K562 (cell line): Measurements from ENCODE around the gene NCOA3. TPM values are rescaled to one million over a fixed set of nuclear protein-coding genes. Genes with fewer than 3 reads are reported as not detected.
A peak's percentile ranks its signal among the peaks of the same experiment; 100 is the strongest.

Experiments
- ATAC-seq: fragments of 200-7000 bp; cut with Tn5 transposase; 3 replicates; pipeline ENCODE4 v1.9.1; 2020; ENCODE audit warnings: moderate library complexity
- BruUV-seq: library from RNA; stranded (reverse); fragments of 400-500 nt; replicated peaks from 2 replicates; lab custom pipeline; 2021; lab: Mats Ljungman, UMichigan
- CTCF ChIA-PET: fragments of 300-600 bp; formaldehyde crosslinking; extraction: SDS; loops from one replicate; lab custom pipeline; 2021; ENCODE audit warnings: low intra/inter-chr PET ratio; lab: Yijun Ruan, JAX
- POLR2A ChIA-PET: fragments of 300-600, 350-650 bp; sonication (Branson Sonifier 250); formaldehyde crosslinking; extraction: SDS; loops from one replicate; lab custom pipeline; 2021; ENCODE audit warnings: antibody characterized with exemption, inconsistent platforms; lab: Yijun Ruan, JAX
- DNase-seq, 4 experiments: peaks; one replicate each; pipeline versions ENCODE4 v3.0.0 to v3.0.0-alpha.2; 2011 to 2018; ENCODE audit warnings: low spot score in 3 of 4, mixed read lengths in 3 of 4; ENCODE audit errors: extremely low read depth in 1 of 4
- FAIRE-seq: peaks from 2 replicates; lab custom pipeline; 2011; peaks lifted over from hg19 to GRCh38; lab: Jason Lieb, UNC
- H2AFZ ChIP-seq: 2 replicates; pipeline ENCODE4 v1.6.0; 2011; ENCODE audit warnings: low read depth, low read length, control low read depth, inconsistent platforms
- H3K27ac ChIP-seq: fragments of 200-600 bp; 3 replicates; pipeline ENCODE4 v1.8.0; 2011; ENCODE audit warnings: low read depth, mild to moderate bottlenecking, control low read depth, inconsistent platforms, low read length, moderate library complexity, mixed read lengths; ENCODE audit errors: extremely low read depth
- H3K27me3 ChIP-seq, 2 experiments: fragments of 300-600 bp in 1 of 2; 2 replicates in 1 of 2; 3 replicates in 1 of 2; pipeline versions ENCODE4 v1.6.0 to v1.8.0; 2011; ENCODE audit warnings: inconsistent platforms in 2 of 2, low read length in 2 of 2, mild to moderate bottlenecking in 1 of 2, mixed read lengths in 1 of 2, moderate library complexity in 1 of 2; ENCODE audit not compliant: control insufficient read depth in 2 of 2, insufficient read depth in 2 of 2
- H3K36me3 ChIP-seq: fragments of 300-600 bp; 3 replicates; pipeline ENCODE4 v1.8.0; 2011; ENCODE audit warnings: mild to moderate bottlenecking, low read length, inconsistent platforms; ENCODE audit not compliant: control insufficient read depth, insufficient read depth
- H3K4me1 ChIP-seq, 2 experiments: fragments of 200-600 bp in 1 of 2; replicated peaks in 1 of 2; 2 replicates in 1 of 2; 3 replicates in 1 of 2; pipeline versions ENCODE4 v1.5.1 to v1.8.0; 2011; ENCODE audit warnings: inconsistent platforms in 2 of 2, low read length in 2 of 2, mild to moderate bottlenecking in 1 of 2, mixed read lengths in 1 of 2, moderate library complexity in 1 of 2; ENCODE audit not compliant: control insufficient read depth in 2 of 2, insufficient read depth in 2 of 2
- H3K4me2 ChIP-seq: 2 replicates; pipeline ENCODE4 v1.6.1; 2011; ENCODE audit warnings: low read length, control low read depth, inconsistent platforms, mixed read lengths; ENCODE audit not compliant: insufficient read depth
- H3K4me3 ChIP-seq: fragments of 200-600 bp; sonication (generic), shearing (Covaris generic); 2 replicates; pipeline ENCODE4 v1.5.1; 2016; ENCODE audit warnings: control low read depth, inconsistent platforms
- H3K79me2 ChIP-seq: fragments of 200-600 bp; 3 replicates; pipeline ENCODE4 v1.8.0; 2011; ENCODE audit warnings: low read length, inconsistent platforms; ENCODE audit not compliant: control insufficient read depth, insufficient read depth
- H3K9ac ChIP-seq, 2 experiments: 2 replicates each; pipeline versions ENCODE4 v1.6.0 to v1.6.1; 2011; ENCODE audit warnings: low read depth in 2 of 2, low read length in 2 of 2, control low read depth in 1 of 2, inconsistent platforms in 1 of 2, mild to moderate bottlenecking in 1 of 2, mixed read lengths in 1 of 2; ENCODE audit not compliant: insufficient read depth in 1 of 2
- H3K9me1 ChIP-seq: one replicate; pipeline ENCODE4 v1.6.0; 2011; ENCODE audit warnings: inconsistent platforms, mild to moderate bottlenecking, low read length, moderate library complexity; ENCODE audit not compliant: control insufficient read depth, insufficient read depth
- H3K9me3 ChIP-seq: replicated peaks from 2 replicates; pipeline ENCODE4 v1.5.1; 2011; ENCODE audit warnings: low read depth, low read length, inconsistent platforms; ENCODE audit not compliant: control insufficient read depth, insufficient read depth
- H4K20me1 ChIP-seq: replicated peaks from 2 replicates; pipeline ENCODE4 v1.6.1; 2011; ENCODE audit warnings: low read length, inconsistent platforms, mixed read lengths; ENCODE audit not compliant: control insufficient read depth, insufficient read depth
- CTCFL ChIP-seq: IDR thresholded peaks from 2 replicates; pipeline ENCODE4 v1.6.1; 2011; ENCODE audit warnings: borderline replicate concordance, low read depth, mild to moderate bottlenecking, moderate library complexity, low read length; ENCODE audit not compliant: insufficient read depth, poor library complexity, severe bottlenecking
- PHF20 ChIP-seq: fragments of 450-650 bp; IDR thresholded peaks from 2 replicates; pipeline ENCODE4 v1.6.1; 2018; ENCODE audit not compliant: partially characterized antibody
- TCF3 ChIP-seq: sonication (generic); formaldehyde crosslinking; IDR thresholded peaks from 2 replicates; pipeline ENCODE4 v1.4.0; 2020; ENCODE audit warnings: mild to moderate bottlenecking, missing genetic modification reagents
- ZNF766 ChIP-seq: fragments of 200-800 bp; sonication (Bioruptor generic); conservative IDR thresholded peaks from 2 replicates; pipeline ENCODE4 v1.6.1; 2016; ENCODE audit warnings: missing genetic modification characterization, missing compliant biosample characterization
- WGBS: fragments of 100-300 bp; shearing (Covaris generic); methylation state at CpG from one replicate; pipeline ENCODE4 v1.1.6; 2016; ENCODE audit warnings: low coverage, mixed read lengths; ENCODE audit not compliant: insufficient coverage; ENCODE audit errors: missing lambda C conversion rate; 5-methylcytosine and 5-hydroxymethylcytosine counted together
- in situ Hi-C: fragments of 300-500 bp; cut with MboI; formaldehyde crosslinking; loops from 4 replicates; pipeline ENCODE4 v1.15.0; 2018; ENCODE audit warnings: inconsistent platforms, mixed read lengths
- intact Hi-C: fragments of 100-400 bp; cut with micrococcal nuclease; formaldehyde crosslinking; loops from 2 replicates; pipeline ENCODE4 v1.14.2; 2022
- polyA plus RNA-seq, 8 experiments: library from polyadenylated mRNA; depleted of rRNA in 4 of 8; stranded (reverse) in 5 of 8; unstranded in 3 of 8; fragments of >200 nt; fragmentation: Nextera tagmentation in 2 of 8; fragmentation: Illumina TruSeq in 1 of 8; extraction: Ambion mirVana in 2 of 8; extraction: Trizol in 1 of 8; gene quantifications; 2 replicates each; pipeline versions ENCODE4 v1.2.1 to v1.2.3, GENCODE V29; 2011 to 2014; ENCODE audit warnings: inconsistent platforms in 1 of 8, missing spikeins in 1 of 8
- total RNA-seq, 7 experiments: library from RNA; depleted of rRNA in 6 of 7; stranded (reverse); fragments of >200 nt in 6 of 7; fragmentation: Illumina TruSeq in 2 of 7; extraction: Trizol in 2 of 7; gene quantifications; 2 replicates each; pipeline versions ENCODE4 v1.2.1 to v1.2.3, GENCODE V29; 2011 to 2021; ENCODE audit warnings: low replicate concordance in 1 of 7
- TF ChIP-seq, protein P1 (sequence below): sonication (generic); formaldehyde crosslinking; IDR thresholded peaks from 2 replicates; pipeline ENCODE4 v1.8.0; 2022; ENCODE audit warnings: mild to moderate bottlenecking, missing genetic modification reagents, borderline replicate concordance
- TF ChIP-seq, protein P2 (sequence below): sonication (generic); formaldehyde crosslinking; IDR thresholded peaks from 2 replicates; pipeline ENCODE4 v1.8.1; 2023; ENCODE audit warnings: missing genetic modification reagents, mild to moderate bottlenecking, borderline replicate concordance
- TF ChIP-seq, protein P3 (sequence below), 3 experiments: fragments of 200-800 bp in 1 of 3; fragments of 250-450 bp in 1 of 3; fragments of 450-650 bp in 1 of 3; sonication (Bioruptor Pico) in 1 of 3; sonication (Bioruptor generic) in 1 of 3; formaldehyde crosslinking in 1 of 3; IDR thresholded peaks; 2 replicates each; pipeline versions ENCODE4 v1.6.1 to v1.8.0; 2016 to 2022; ENCODE audit warnings: mild to moderate bottlenecking in 2 of 3, missing genetic modification characterization in 2 of 3, missing compliant biosample characterization in 1 of 3, moderate library complexity in 1 of 3

The NCOA3 gene
- total and polyA plus RNA-seq, 9 of the 15 experiments (the other 6 are each of a cell fraction or from before 2014, with no cell fraction given): 3.2 to 24.3 (median 14.4) TPM

- H3K9ac ChIP-seq: no peak overlapping the region
- ChIA-PET CTCF (no interaction called here), POLR2A (no interaction called here)
- no peak overlapping the region for H2AFZ ChIP-seq
- no peaks in the 10 kb centered on the region for H3K4me1 ChIP-seq
- no peaks in the 10 kb centered on the region for H3K9me1 ChIP-seq
- TF ChIP-seq CTCFL: no peak
- TF ChIP-seq, protein P1, sequence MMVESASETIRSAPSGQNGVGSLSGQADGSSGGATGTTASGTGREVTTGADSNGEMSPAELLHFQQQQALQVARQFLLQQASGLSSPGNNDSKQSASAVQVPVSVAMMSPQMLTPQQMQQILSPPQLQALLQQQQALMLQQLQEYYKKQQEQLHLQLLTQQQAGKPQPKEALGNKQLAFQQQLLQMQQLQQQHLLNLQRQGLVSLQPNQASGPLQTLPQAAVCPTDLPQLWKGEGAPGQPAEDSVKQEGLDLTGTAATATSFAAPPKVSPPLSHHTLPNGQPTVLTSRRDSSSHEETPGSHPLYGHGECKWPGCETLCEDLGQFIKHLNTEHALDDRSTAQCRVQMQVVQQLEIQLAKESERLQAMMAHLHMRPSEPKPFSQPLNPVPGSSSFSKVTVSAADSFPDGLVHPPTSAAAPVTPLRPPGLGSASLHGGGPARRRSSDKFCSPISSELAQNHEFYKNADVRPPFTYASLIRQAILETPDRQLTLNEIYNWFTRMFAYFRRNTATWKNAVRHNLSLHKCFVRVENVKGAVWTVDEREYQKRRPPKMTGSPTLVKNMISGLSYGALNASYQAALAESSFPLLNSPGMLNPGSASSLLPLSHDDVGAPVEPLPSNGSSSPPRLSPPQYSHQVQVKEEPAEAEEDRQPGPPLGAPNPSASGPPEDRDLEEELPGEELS (CRISPR knock-in tag): no peak
- TF ChIP-seq TCF3: no peak
- TF ChIP-seq, protein P2, sequence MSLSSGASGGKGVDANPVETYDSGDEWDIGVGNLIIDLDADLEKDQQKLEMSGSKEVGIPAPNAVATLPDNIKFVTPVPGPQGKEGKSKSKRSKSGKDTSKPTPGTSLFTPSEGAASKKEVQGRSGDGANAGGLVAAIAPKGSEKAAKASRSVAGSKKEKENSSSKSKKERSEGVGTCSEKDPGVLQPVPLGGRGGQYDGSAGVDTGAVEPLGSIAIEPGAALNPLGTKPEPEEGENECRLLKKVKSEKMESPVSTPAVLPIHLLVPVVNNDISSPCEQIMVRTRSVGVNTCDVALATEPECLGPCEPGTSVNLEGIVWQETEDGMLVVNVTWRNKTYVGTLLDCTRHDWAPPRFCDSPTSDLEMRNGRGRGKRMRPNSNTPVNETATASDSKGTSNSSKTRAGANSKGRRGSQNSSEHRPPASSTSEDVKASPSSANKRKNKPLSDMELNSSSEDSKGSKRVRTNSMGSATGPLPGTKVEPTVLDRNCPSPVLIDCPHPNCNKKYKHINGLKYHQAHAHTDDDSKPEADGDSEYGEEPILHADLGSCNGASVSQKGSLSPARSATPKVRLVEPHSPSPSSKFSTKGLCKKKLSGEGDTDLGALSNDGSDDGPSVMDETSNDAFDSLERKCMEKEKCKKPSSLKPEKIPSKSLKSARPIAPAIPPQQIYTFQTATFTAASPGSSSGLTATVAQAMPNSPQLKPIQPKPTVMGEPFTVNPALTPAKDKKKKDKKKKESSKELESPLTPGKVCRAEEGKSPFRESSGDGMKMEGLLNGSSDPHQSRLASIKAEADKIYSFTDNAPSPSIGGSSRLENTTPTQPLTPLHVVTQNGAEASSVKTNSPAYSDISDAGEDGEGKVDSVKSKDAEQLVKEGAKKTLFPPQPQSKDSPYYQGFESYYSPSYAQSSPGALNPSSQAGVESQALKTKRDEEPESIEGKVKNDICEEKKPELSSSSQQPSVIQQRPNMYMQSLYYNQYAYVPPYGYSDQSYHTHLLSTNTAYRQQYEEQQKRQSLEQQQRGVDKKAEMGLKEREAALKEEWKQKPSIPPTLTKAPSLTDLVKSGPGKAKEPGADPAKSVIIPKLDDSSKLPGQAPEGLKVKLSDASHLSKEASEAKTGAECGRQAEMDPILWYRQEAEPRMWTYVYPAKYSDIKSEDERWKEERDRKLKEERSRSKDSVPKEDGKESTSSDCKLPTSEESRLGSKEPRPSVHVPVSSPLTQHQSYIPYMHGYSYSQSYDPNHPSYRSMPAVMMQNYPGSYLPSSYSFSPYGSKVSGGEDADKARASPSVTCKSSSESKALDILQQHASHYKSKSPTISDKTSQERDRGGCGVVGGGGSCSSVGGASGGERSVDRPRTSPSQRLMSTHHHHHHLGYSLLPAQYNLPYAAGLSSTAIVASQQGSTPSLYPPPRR: no peak
- TF ChIP-seq PHF20: no peak
- no peak for TF ChIP-seq ZNF766
- TF ChIP-seq, protein P3, sequence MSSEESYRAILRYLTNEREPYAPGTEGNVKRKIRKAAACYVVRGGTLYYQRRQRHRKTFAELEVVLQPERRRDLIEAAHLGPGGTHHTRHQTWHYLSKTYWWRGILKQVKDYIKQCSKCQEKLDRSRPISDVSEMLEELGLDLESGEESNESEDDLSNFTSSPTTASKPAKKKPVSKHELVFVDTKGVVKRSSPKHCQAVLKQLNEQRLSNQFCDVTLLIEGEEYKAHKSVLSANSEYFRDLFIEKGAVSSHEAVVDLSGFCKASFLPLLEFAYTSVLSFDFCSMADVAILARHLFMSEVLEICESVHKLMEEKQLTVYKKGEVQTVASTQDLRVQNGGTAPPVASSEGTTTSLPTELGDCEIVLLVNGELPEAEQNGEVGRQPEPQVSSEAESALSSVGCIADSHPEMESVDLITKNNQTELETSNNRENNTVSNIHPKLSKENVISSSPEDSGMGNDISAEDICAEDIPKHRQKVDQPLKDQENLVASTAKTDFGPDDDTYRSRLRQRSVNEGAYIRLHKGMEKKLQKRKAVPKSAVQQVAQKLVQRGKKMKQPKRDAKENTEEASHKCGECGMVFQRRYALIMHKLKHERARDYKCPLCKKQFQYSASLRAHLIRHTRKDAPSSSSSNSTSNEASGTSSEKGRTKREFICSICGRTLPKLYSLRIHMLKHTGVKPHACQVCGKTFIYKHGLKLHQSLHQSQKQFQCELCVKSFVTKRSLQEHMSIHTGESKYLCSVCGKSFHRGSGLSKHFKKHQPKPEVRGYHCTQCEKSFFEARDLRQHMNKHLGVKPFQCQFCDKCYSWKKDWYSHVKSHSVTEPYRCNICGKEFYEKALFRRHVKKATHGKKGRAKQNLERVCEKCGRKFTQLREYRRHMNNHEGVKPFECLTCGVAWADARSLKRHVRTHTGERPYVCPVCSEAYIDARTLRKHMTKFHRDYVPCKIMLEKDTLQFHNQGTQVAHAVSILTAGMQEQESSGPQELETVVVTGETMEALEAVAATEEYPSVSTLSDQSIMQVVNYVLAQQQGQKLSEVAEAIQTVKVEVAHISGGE (CRISPR knock-in tag; IDR thresholded peaks at IDR 0.05): peak in 1 of 3 experiments; percentile 25; a peak in 1 of 6 replicates
- no TSS peak for BruUV-seq
- no peak overlapping the region for H3K27ac ChIP-seq
- FAIRE-seq: no peak
- H3K36me3 ChIP-seq: peaks cover 9% of the 10 kb centered on the region; the same call in 2 of the 3 replicates
- peaks cover 7% of the 10 kb centered on the region; the same call in 2 of the 3 replicates for H3K79me2 ChIP-seq
- H3K27me3 ChIP-seq: no peaks in the 10 kb centered on the region
- no peak overlapping the region for H3K4me3 ChIP-seq
- no peak overlapping the region for H3K4me2 ChIP-seq
- H4K20me1 ChIP-seq: no peaks in the 10 kb centered on the region
- no peak for DNase-seq
- intact Hi-C loops: no loop called here
- in situ Hi-C loops: no loop called here
- no peak for ATAC-seq
- 82% methylated on average over 6 of the region's 6 CpGs for WGBS
- H3K9me3 ChIP-seq: no peaks in the 10 kb centered on the region
Measured at GRCh38 chr20:47586649-47587294, 85.1 kb downstream of the NCOA3 start.
